Ascending aorta (tissue), 2 donors: ENCODE results near the gene RASL10A. TPM values are rescaled to one million over a fixed set of nuclear protein-coding genes. Genes with fewer than 3 reads are reported as not detected.

Source experiments
- DNase-seq, 2 donors: peaks; one replicate each; pipeline ENCODE4 v3.0.0-alpha.2; 2019; ENCODE audit warnings: low spot score in 2 of 2
- H3K27ac ChIP-seq, 2 donors: fragments of 200-600 bp; sonication (generic); one replicate each; pipeline ENCODE4 v1.5.1; 2016 to 2017; ENCODE audit warnings: mild to moderate bottlenecking in 1 of 2
- H3K27me3 ChIP-seq: fragments of 200-600 bp; sonication (generic); one replicate; pipeline ENCODE4 v1.5.1; 2017
- H3K36me3 ChIP-seq, 2 donors: fragments of 200-600 bp; sonication (generic); one replicate each; pipeline ENCODE4 v1.5.1; 2016
- H3K4me1 ChIP-seq, 2 donors: fragments of 200-600 bp; sonication (generic); one replicate each; pipeline ENCODE4 v1.5.1; 2016 to 2017; ENCODE audit warnings: mild to moderate bottlenecking in 1 of 2
- H3K4me3 ChIP-seq, 2 donors: fragments of 200-600 bp; sonication (generic); one replicate each; pipeline ENCODE4 v1.5.1; 2016 to 2017; ENCODE audit warnings: mild to moderate bottlenecking in 1 of 2
- H3K9me3 ChIP-seq, 2 donors: fragments of 200-600 bp; sonication (generic); one replicate each; pipeline ENCODE4 v1.5.1; 2016
- CTCF ChIP-seq, 3 experiments: fragments of 200-600 bp in 2 of 3; fragments of 450-650 bp in 1 of 3; sonication (generic) in 2 of 3; IDR thresholded peaks; one replicate each; pipeline ENCODE4 v1.5.1; 2016 to 2019; ENCODE audit warnings: antibody characterized with exemption in 3 of 3, mild to moderate bottlenecking in 1 of 3, moderate library complexity in 1 of 3
- intact Hi-C: fragments of 100-400 bp; cut with DNase I; formaldehyde crosslinking; loops from one replicate; pipeline ENCODE4 v1.15.1; 2023
- total RNA-seq: library from RNA; depleted of rRNA; stranded (reverse); fragments of >200 nt; gene quantifications from one replicate; pipeline ENCODE4 v1.1.0, GENCODE V29; 2016

Gene RASL10A
- total RNA-seq, 1 donor from 2014 or later, result not detected

- Histone ChIP-seq H3K27me3 (no peaks in the 10 kb centered on the region), H3K4me3 (no peak overlapping the region), H3K4me1 (no peaks in the 10 kb centered on the region), H3K9me3 (no peaks in the 10 kb centered on the region), H3K27ac (no peak overlapping the region), H3K36me3 (peaks cover 89 to 100% of the 10 kb centered on the region in 2 donors)
- no peak for DNase-seq
- no peak for TF ChIP-seq CTCF (IDR thresholded peaks at IDR 0.05)
- intact Hi-C loops, result no loop called here
Observed at GRCh38 chr22:29291215-29291614, 24.3 kb downstream of the RASL10A start.

GRCh38 chr22:29290061-29290460 is 25.4 kb downstream of the RASL10A start:
- no peak for DNase-seq
- Histone ChIP-seq H3K27ac (no peak overlapping the region), H3K36me3 (peaks cover 90 to 100% of the 10 kb centered on the region in 2 donors), H3K4me3 (no peak overlapping the region), H3K9me3 (no peaks in the 10 kb centered on the region), H3K27me3 (no peaks in the 10 kb centered on the region), H3K4me1 (no peaks in the 10 kb centered on the region)
- no peak for TF ChIP-seq CTCF (IDR thresholded peaks at IDR 0.05)
- intact Hi-C loops, result no loop called here

GRCh38 chr22:29288837-29289236 is 26.7 kb downstream of the RASL10A start:
- intact Hi-C loops, result no loop called here
- H3K27me3 ChIP-seq, result no peaks in the 10 kb centered on the region
- H3K4me3 ChIP-seq, result no peak overlapping the region
- H3K9me3 ChIP-seq, result no peaks in the 10 kb centered on the region
- no peaks in the 10 kb centered on the region for H3K4me1 ChIP-seq
- no peak for TF ChIP-seq CTCF (IDR thresholded peaks at IDR 0.05)
- peaks cover 90 to 100% of the 10 kb centered on the region in 2 donors for H3K36me3 ChIP-seq
- no peak overlapping the region for H3K27ac ChIP-seq
- DNase-seq, result no peak

GRCh38 chr22:29284196-29284595 is 31.3 kb downstream of the RASL10A start:
- TF ChIP-seq CTCF (IDR thresholded peaks at IDR 0.05), result no peak
- Histone ChIP-seq H3K4me1 (no peaks in the 10 kb centered on the region), H3K27ac (no peak overlapping the region), H3K9me3 (no peaks in the 10 kb centered on the region), H3K36me3 (peaks cover 93 to 97% of the 10 kb centered on the region in 2 donors), H3K27me3 (no peaks in the 10 kb centered on the region), H3K4me3 (no peak overlapping the region)
- no peak for DNase-seq
- intact Hi-C loops, result no loop called here

- Histone ChIP-seq H3K9me3 (no peaks in the 10 kb centered on the region), H3K4me1 (peaks cover 0 to 1% of the 10 kb centered on the region in 2 donors), H3K27ac (no peak overlapping the region), H3K36me3 (peaks cover 86 to 95% of the 10 kb centered on the region in 2 donors), H3K4me3 (no peak overlapping the region), H3K27me3 (no peaks in the 10 kb centered on the region)
- intact Hi-C loops, result no loop called here
- no peak for TF ChIP-seq CTCF (IDR thresholded peaks at IDR 0.05)
- DNase-seq, result no peak
Observed at GRCh38 chr22:29277927-29278326, 37.6 kb downstream of the RASL10A start.
